ENCODE data around the gene EHD2.

Gene EHD2

DNA sequence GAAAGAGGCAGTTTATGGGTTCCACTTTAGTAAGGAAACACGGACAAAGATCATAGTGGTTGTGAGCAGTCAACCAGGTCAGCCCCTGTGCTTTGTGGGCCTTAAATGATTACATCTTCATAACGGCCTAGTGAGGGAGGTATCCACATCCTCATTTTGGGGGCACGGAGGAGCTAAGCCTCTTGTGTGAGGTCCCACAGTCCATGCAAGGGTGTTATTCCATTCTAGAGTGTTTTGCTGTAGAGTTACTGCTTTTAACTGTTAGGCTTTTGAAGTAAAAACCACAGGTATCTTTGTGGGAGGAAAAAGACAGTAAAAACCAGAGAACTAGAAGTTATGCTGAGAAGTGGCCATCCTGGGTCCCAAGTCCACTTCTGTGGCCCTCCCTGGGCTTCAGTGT, 36.1 kb downstream of the EHD2 start:
- no peak for TF ChIP-seq CTCF (conservative IDR thresholded peaks at IDR 0.05)

DNA sequence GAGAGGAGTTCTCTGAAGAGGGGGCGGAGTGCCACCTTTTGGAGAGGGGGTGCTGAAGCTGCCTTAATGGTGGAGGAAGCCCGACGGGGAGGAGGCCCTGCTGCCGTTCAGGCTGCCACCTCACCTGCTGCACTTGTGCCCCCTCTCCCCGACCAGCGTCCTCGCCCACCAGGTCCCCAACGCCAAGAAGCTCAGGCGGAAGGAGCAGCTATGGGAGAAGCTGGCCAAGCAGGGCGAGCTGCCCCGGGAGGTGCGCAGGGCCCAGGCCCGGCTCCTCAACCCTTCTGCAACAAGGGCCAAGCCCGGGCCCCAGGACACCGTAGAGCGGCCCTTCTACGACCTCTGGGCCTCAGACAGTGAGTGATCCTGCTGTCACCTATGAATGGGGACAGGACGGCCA, 37.5 kb downstream of the EHD2 start:
- TF ChIP-seq CTCF (conservative IDR thresholded peaks at IDR 0.05), result no peak
- H3K27ac ChIP-seq, result no peak overlapping the region

More for the DNA sequence above, 36.1 kb downstream of the EHD2 start:
- H3K27ac ChIP-seq, result no peak overlapping the region

DNA sequence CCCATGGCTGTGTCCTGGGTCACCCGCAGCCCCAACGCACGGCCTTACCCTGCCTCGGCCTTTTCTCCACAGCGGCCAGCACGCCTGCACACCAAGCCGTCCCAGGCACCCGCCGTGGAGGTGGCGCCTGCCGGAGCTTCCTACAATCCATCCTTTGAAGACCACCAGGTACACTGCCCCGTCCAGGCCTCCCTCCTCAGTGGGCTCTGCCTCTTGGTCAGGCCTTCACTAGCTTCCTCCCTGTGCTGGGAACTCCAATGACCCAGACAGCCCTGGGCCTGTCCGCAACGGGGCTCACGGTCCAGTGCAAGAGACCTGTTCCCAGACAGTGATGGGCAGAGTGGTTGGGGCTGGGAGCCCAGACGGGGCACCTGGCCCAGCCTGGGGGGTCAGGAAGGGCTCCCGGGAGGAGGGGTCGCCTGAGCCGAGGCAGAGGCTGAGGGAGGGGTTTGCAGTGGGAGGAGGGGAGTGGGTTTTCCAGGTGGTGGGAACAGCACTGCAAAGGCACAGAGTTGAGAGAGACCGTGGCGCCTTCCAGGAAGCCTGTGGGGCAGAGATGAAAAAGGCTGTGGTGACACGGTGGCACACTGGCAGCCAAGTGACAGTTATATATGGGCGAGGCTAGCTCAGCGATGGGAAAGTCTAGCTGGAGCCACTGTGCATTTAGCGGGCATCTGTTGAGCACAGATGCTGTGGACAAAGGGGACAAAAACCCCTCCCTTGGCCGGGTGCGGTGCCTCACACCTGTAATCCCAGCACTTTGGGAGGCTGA, 39.4 kb downstream of the EHD2 start:
- no peak overlapping the region for H3K27ac ChIP-seq
- TF ChIP-seq CTCF (conservative IDR thresholded peaks at IDR 0.05), result no peak

DNA sequence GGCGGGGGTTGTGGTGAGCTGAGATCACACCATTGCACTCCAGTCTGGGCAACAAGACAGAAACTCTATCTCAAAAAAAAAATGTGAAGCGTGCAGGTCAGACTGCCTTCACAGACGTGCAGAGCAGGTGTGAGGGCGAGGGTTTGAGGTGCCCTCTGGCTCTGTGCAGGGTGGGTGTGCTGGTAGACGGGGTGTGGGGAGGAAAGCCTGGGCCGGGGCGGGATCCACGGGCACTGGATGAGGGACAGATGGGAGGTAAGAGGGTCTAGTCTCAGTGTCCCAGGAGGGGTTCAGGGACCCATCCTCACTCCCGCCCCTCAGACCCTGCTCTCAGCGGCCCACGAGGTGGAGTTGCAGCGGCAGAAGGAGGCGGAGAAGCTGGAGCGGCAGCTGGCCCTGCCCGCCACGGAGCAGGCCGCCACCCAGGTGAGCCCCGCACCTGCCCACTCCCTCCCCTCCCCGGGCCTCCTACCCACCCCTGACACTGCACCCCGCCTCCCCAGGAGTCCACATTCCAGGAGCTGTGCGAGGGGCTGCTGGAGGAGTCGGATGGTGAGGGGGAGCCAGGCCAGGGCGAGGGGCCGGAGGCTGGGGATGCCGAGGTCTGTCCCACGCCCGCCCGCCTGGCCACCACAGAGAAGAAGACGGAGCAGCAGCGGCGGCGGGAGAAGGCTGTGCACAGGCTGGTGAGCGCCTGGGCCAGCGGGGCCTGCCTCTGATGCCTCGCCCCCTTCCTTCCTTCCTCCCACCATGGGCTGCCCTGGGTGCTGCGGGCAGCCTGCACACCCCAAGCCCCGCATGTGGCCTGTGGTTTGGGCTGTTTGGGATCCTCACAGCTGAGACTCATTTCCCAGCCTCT, 41.2 kb downstream of the EHD2 start:
- no peak overlapping the region for H3K27ac ChIP-seq
- TF ChIP-seq CTCF (conservative IDR thresholded peaks at IDR 0.05), result no peak

DNA sequence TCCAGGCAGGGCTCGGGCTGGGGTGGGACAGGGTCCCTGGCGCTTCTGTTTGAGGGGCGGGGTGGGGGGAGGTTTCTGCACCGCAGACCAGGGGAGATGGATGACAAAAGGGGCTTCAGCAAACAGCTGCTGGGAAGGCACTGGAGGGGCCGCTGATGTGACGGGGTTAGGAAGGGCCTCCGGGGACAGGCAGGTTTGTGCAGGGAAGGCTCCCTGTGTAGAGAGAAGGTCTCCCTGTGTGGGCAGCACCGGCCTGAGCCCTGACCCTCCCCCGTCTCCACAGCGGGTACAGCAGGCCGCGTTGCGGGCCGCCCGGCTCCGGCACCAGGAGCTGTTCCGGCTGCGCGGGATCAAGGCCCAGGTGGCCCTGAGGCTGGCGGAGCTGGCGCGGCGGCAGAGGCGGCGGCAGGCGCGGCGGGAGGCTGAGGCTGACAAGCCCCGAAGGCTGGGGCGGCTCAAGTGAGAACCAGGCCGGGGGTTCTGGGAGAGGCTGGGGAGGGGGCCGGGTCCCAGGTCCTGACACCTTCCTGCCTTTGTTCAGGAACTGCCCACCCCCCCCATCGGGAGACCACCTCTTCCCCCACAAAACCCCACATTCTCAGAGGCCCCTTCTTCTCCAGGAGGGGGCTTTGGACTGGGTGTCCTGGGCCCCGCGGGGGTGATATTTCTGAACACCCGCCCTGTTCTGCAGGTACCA, 42.0 kb downstream of the EHD2 start:
- H3K27ac ChIP-seq, result no peak overlapping the region
- TF ChIP-seq CTCF (conservative IDR thresholded peaks at IDR 0.05), result no peak

- no peak for TF ChIP-seq CTCF (conservative IDR thresholded peaks at IDR 0.05)
- no peak overlapping the region for H3K27ac ChIP-seq
These were observed 42.8 kb downstream of the EHD2 start for GRCh38 chr19:47755762-47756626.
